ENCODE measurements around the gene MVB12B. TPM values are rescaled to one million over a fixed set of nuclear protein-coding genes. Genes with fewer than 3 reads are reported as not detected.
A peak's percentile ranks its signal among the peaks of the same experiment; 100 is the strongest.
"Not testable (repeated sequence)": the region's sequence is repeated elsewhere in the genome, so short reads cannot be mapped to it uniquely, and the experiment has no call there.

Gene MVB12B
- 10 to 100 TPM in 2 of 4 donors, 1 to 10 TPM in 2; 6.1 to 18.0 (median 13.2) TPM for total RNA-seq

GRCh38 chr9:126326228-126327005, at the start of gene MVB12B:
Gene MVB12B (plus strand): TSS chr9:126326829. CDS start chr9:126326930, 101 bp downstream.
- H3K4me1 ChIP-seq: peaks cover 40 to 41% of the 10 kb centered on the region in 2 donors
- H3K27me3 ChIP-seq: no peaks in the 10 kb centered on the region
- peak in 1 of 2 donors; percentile 26 for DNase-seq
- H3K36me3 ChIP-seq: no peaks in the 10 kb centered on the region
- H3K4me3 ChIP-seq: peak within 1 kb of the TSS; percentile 56 to 67 (median 60)
- in situ Hi-C loops (cut with MboI; ENCODE audit: low sequenced_read_pairs in 4 of 4) (no loop called here), intact Hi-C loops (cut with DNase I; ENCODE audit: low total_unique reads) (loop anchor here (2.0 to 5.0 kb wide), 2 partner anchors 70 to 166 kb away; no protein-coding TSS in a partner anchor)
- no peak for TF ChIP-seq CTCF (IDR thresholded peaks at IDR 0.05 in 4 of 5, conservative IDR thresholded peaks at IDR 0.05 in 1 of 5)
- no peak for TF ChIP-seq POLR2A (IDR thresholded peaks at IDR 0.05)
- peak; percentile 42 to 56 for ATAC-seq
- H3K9me3 ChIP-seq: peaks cover 0 to 14% (median 3%) of the 10 kb centered on the region in 3 donors
- peak within 1 kb of the TSS; percentile 90 to 97 (median 93) for H3K27ac ChIP-seq

GRCh38 chr9:126283799-126284465, 42.7 kb upstream of the MVB12B start:
- Histone ChIP-seq H3K4me1 (no peaks in the 10 kb centered on the region), H3K27ac (no peak overlapping the region), H3K4me3 (no peak overlapping the region), H3K36me3 (no peaks in the 10 kb centered on the region), H3K27me3 (no peaks in the 10 kb centered on the region), H3K9me3 (no peaks in the 10 kb centered on the region)
- TF ChIP-seq POLR2A (IDR thresholded peaks at IDR 0.05) (no peak), CTCF (IDR thresholded peaks at IDR 0.05 in 4 of 5, conservative IDR thresholded peaks at IDR 0.05 in 1 of 5) (no peak)
- DNase-seq (no peak), ATAC-seq (no peak)
- in situ Hi-C loops (cut with MboI; ENCODE audit: low sequenced_read_pairs in 4 of 4): no loop called here
- intact Hi-C loops (cut with DNase I; ENCODE audit: low total_unique reads): no loop called here

- H3K4me3 ChIP-seq; H3K27ac ChIP-seq; intact Hi-C loops (cut with DNase I; ENCODE audit: low total_unique reads); DNase-seq; H3K36me3 ChIP-seq; H3K27me3 ChIP-seq; in situ Hi-C loops (cut with MboI; ENCODE audit: low sequenced_read_pairs in 4 of 4); H3K4me1 ChIP-seq; ATAC-seq; H3K9me3 ChIP-seq: not testable (repeated sequence)
These were observed 41.0 kb upstream of the MVB12B start for GRCh38 chr9:126285652-126286051.

GRCh38 chr9:126287166-126287866, 39.3 kb upstream of the MVB12B start:
- H3K4me1 ChIP-seq: no peaks in the 10 kb centered on the region
- intact Hi-C loops (cut with DNase I; ENCODE audit: low total_unique reads): no loop called here
- no peak for ATAC-seq
- H3K27ac ChIP-seq: no peak overlapping the region
- no peaks in the 10 kb centered on the region for H3K27me3 ChIP-seq
- in situ Hi-C loops (cut with MboI; ENCODE audit: low sequenced_read_pairs in 4 of 4): no loop called here
- DNase-seq: no peak
- no peak overlapping the region for H3K4me3 ChIP-seq
- no peaks in the 10 kb centered on the region for H3K36me3 ChIP-seq
- no peaks in the 10 kb centered on the region for H3K9me3 ChIP-seq
- TF ChIP-seq POLR2A (IDR thresholded peaks at IDR 0.05) (no peak), CTCF (IDR thresholded peaks at IDR 0.05 in 4 of 5, conservative IDR thresholded peaks at IDR 0.05 in 1 of 5) (no peak)

GRCh38 chr9:126290871-126291270, 35.8 kb upstream of the MVB12B start:
- in situ Hi-C loops (cut with MboI; ENCODE audit: low sequenced_read_pairs in 4 of 4): no loop called here
- ATAC-seq: no peak

More at GRCh38 chr9:126290871-126291270, 35.8 kb upstream of the MVB12B start:
- H3K4me3 ChIP-seq: no peak overlapping the region
- H3K9me3 ChIP-seq: no peaks in the 10 kb centered on the region
- H3K27me3 ChIP-seq: no peaks in the 10 kb centered on the region
- no peak overlapping the region for H3K27ac ChIP-seq
- H3K4me1 ChIP-seq: no peaks in the 10 kb centered on the region
- intact Hi-C loops (cut with DNase I; ENCODE audit: low total_unique reads): no loop called here
- DNase-seq: no peak
- H3K36me3 ChIP-seq: no peaks in the 10 kb centered on the region
- no peak for TF ChIP-seq POLR2A (IDR thresholded peaks at IDR 0.05)
